Islet precursor cell (in vitro differentiated cells): ENCODE data around the gene HNRNPA1.
"Not testable (repeated sequence)": the region's sequence is repeated elsewhere in the genome, so short reads cannot be mapped to it uniquely, and the experiment has no call there.

Experiments used
- DNase-seq: peaks from one replicate; pipeline ENCODE4 v3.0.0-alpha.2; 2018

The HNRNPA1 gene

DNA sequence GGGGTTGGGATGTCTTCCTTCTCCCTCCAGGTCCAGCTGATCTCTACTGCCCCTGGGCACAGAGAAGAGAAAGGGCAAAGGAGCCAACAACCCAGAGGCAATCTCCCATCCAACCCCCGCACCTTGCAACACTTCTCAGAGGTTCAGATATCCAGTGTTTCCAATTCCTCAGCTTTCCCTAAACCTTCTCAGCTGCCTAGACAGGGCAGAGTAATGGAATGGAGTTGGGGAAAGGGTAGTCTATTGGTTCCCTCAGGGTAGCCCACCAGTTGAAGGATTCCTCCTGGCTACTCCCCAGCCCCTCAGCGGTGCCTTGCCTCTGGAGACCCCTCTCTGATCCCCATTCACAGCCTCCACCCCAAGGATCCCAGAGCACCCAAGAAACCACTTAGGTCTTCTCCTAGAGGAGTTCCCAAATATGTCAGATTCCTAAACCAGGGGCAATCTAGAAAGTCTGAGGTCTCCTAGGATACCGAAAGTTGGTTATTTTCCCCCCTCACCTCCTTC lies 19.8 kb downstream of the HNRNPA1 start:
- DNase-seq: peak; percentile 65

DNA sequence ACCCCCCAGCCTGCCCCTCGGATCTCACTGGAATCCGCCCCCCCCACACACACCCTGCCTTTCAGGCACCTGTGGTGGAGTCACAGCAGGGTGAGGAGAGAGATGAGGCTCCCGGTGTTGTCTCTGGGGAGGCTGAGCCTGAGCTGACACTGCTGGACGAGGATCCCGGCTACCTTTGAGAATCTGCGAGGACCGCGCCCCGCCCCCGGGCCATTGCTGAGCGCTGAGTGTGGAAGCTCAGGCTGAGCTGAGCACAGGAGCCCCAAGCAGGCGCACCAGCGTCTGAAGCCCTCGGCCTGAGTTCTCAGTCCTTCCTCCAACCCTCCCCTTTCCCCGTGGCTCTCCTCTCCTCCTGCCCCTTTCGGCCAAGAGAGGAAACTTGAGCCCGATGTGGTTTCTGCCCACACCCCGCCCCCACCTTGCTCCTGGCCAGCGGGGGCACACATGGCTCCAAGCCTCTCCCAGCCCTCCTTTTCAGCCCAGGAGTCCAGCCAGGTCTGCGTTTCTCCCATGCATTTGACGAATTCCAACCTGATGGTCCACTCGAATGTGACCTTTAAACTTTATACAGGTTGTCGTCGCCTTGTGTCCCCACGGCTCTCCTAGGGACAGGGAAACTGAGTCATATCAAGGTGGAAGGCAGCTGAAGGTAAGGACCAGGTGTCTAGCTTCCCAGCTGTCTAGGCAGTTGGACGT lies 20.4 kb downstream of the HNRNPA1 start, which contains the start of gene NFE2:
Gene NFE2, minus strand, starts transcription at position 284 of the 696 bp plus-strand sequence. CDS start 5,767 bp downstream, outside the sequence.
- peak; percentile 99 for DNase-seq

DNA sequence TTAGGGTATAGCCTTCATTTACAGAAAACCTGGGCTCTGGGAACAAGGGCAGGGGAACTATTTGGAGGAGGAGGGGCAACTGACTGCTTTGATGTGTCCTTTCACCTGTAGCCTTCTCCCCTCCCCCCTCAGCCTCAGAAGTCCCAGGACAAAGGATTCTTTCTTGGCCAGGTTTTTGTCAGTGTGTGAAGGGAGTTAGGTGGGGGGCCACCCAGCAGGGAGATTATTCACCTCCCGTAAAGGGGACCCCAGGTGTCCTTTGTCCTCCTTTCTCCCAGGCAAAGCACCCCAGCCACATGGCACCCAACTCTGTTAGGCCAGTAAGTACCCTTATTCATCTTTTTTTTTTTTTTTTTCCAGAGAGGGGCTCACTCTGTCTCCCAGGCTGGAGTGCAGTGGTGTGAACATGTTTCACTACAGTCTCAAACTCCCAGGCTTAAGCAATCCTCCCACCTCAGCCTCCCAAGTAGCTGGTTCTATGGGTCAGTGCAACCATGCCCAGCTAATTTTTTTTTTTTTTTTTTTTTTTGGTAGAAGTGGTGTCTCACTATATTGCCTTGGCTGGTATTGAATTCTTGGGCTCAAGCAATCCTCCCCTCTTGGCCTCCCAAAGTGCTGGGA lies 21.0 kb downstream of the HNRNPA1 start:
- peak; percentile 84 for DNase-seq

DNA sequence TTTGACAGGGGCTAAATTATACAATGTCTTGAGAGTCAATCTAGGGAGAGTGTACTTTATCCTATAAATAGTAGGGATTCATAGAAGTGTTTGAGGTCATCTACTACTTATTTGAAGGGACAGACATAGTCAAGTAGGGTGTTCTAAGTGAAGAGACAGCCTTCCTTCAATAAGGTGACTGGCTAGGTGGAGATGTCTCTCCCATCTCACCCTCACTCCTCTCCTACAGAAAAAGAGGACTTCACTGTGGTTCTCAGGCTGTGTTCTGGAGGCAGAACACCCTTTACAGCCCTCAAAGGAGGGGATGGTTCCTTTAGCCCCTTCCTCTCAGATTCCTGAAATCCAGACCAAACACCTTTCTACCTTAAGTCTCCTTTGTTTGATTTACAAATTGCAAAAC lies 23.1 kb downstream of the HNRNPA1 start:
- DNase-seq: no peak

DNA sequence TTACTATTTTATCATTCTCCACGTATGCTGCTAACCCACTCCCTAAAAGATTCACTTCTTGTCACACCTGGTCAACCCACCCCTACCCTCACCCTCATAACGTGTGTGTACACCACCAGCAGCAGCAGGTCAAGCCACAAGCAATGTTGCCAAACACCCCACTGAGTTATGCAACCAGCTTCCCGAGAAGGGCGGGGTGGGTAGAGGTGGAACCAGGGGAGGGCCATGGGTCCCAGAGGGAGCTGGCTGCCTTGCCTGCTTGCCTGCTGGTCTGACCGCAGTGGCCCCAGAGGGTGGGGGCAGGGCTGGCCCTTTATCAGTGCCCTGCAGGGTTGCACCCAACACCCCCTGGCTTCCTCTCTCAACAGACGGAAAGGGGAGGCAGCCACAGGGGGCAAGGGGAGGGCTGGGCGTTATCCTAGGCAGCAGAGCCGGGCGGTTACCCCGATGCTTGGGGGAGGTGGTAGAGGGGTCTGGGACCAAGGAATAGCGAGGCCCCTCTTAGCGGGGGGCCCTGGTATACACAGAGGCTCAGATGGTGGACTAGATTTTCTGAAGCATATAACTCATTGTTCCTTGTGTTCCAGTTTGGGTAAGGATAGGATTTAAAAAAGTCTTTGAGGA lies 23.8 kb downstream of the HNRNPA1 start:
- DNase-seq: peak; percentile 88

DNA sequence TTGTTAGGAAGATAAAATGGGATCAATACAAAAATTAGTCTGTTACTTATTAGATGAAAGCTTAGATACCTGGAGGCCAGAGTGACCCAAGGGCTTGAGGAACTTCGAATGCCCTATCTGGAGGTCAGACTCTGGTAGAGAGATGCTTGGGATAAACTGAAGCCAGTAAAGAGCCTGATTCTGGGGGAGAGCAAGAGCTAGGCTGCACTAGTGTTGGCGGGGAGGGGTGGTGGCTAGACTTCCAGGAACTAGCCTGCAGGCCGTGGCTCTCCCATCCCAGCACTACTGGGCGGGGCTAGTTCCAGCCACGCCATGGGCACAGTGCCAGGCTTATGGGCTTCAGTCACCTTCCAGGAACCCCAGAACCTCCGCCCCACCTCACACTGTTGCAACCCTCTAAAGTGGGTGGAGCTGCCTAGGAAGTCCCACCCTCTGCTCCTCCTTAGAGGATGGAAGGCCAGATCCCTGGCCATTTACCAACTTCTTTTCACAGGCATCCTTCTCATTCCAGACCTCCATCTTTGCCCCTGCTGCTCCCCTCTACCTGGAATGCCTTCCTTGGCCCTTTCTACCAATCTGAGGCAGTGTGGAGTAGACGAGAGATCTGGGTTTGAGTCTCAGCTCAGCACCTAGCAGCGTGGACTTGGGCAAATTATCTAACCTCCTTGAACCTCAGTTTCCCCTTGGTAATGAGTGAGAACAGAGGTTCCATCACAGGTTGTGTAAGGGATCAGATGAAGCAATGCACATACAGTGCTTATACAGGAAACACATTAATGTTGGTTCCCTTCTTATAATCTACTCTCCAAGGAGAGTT lies 26.6 kb downstream of the HNRNPA1 start:
- peak; percentile 58 for DNase-seq

DNA sequence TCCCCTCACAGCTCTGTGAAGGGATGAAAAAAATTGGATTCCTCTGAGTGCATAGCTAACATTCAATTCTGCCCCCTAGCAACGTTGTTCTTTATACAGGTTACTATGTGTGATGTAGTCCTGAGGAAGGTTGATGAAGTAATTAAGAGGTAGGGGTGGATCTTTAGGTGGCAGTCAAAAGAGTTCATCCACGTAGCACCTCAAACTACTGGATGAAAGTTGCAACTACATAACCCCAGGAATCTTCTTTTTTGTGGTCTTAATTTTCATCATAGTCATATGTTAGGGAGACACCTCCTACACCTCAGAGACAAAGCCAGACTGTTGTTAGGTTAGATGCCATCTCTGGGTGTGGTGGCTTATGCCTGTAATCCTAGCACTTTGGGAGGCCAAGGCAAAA lies 30.5 kb downstream of the HNRNPA1 start:
- no peak for DNase-seq

DNA sequence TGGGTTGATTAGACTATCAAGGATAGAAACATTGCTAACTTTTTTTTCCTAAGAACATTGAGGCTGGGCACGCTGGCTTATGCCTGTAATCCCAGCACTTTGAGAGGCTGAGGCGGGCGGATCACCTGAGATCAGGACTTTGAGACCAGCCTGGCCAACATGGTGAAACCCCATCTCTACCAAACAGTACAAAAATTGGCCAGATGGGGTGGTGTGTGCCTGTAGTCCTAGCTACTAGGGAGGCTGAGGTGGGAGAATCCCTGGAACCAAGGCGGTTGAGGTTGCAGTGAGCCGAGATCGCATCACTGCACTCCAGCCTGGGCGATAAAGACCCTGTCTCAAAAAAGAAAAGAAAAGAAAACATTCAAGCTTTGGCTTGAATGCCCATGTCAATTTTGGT lies 31.8 kb downstream of the HNRNPA1 start:
- not testable (repeated sequence) for DNase-seq

DNA sequence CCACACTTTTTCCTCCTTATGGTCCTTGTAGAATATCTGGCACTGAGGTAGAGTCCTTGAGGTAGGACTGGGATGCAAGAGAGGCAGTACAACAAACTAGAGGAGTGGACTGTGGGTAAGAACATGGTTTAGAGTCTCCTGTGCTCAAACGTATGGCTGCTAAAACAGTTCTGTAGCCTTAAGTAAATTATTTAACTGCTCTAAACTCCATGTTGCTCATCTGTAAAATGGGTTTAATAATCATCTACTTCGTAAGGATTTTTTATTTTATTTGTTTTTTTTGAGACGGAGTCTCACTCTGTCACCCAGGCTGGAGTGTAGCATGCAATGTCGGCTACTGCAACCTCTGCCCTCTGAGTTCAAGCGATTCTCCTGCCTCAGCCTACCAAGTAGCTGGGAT lies 40.8 kb downstream of the HNRNPA1 start:
- DNase-seq: no peak

DNA sequence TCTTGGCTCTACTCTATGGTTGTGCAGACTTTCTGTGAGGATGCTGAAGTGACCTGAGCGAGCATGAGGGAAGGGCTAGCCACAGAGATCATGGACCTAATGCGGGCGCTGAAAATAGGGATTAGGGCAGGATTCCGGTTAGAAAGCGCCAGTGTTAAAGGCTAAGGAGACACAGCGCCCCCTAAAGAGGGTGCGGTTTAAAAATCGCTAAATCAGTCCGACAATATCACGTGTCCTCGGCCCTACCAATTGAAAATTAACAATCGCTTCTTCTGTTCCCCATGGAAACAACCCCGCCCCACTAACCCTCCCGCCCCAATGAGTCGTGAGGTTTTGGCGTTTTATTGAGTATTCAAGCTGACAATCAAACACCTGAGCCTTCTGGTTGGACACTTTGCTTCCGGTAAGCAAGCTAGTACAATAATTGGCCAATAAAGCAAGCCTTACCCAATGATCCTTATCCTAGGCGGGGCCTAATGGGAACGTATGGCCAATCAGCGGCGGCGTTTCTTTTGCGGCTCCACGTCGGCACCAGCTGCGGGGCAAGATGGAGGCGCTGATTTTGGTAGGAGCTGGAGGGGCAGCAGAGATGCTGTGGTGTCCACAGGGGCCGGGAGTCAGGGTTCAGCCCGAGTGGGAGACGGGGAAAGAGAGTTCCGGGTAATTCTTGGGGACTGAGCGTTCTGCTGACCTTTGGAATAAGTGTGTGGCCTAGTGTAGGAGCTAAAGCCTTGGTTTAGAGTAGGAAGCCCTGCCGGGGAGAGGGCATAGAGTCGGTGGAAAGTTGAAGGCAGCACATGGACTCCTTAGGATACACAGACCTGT lies 44.3 kb downstream of the HNRNPA1 start, which contains the start of gene COPZ1:
Gene COPZ1, plus strand, starts transcription at position 515 of the 825 bp plus-strand sequence. Its CDS starts 33 bp downstream, at position 548.
- DNase-seq: peak; percentile 100

DNA sequence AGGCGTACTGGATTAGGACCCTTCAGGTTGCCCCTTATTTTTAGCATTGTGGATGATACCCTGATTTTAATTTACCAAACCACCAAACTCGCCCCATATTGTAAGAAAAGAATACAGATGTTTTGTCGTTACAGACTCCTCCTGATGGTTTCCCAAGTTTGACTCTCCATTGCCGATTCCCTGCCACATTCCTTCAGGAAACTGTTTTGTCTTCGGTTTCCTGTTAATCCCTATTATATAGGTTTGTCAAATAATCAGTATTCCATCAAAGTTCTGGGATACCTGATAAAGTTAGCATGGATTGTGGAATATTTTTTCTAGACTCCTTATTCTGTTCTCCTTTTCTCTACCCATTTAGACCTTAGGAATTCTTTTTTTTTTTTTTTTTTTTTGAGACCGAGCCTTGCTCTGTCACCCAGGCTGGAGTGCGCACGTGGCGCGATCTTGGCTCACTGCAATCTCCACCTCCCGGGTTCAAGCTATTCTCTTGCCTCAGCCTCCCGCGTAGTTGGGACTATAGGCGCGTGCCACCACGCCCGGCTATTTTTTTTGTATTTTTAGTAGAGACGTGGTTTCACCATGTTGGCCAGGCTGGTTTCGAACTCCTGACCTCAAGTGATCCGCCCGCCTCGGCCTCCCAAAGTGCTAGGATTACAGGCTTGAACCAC lies 45.0 kb downstream of the HNRNPA1 start:
- DNase-seq: not testable (repeated sequence)

DNA sequence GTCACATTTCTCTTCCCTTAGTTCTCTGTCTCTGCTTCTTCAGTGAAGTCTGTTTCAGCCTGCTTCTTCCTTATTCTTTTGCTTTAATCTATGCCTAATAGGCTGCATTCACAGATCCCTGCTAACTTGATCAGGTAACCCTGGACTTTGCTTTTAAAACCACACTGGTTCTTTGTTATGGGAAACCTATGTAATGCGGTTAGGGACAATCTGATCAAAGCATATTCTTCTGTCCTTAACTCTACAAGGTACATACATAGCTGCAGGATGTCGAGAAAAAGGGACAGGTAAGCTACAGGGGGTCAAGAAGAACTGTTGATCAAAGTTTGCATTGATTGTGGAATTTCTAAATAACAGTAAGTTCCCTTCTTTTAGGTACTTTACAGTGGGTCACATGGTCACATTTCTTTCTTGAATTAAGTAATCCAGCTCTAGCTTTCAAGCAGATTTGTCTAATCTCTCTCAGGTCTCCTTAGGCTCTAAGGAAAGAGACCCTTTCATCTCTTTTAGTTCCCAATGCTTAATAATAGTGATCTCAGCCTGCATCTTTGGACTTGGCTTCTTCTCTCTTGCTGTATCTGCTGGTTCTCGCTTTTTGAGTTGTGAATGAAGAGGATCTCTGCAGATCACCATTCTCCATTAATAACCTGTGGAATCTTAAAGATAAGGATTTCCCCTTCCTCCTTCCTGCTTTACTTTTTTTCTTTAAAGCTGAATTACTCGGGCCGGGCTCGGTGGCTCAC lies 48.2 kb downstream of the HNRNPA1 start:
- no peak for DNase-seq

DNA sequence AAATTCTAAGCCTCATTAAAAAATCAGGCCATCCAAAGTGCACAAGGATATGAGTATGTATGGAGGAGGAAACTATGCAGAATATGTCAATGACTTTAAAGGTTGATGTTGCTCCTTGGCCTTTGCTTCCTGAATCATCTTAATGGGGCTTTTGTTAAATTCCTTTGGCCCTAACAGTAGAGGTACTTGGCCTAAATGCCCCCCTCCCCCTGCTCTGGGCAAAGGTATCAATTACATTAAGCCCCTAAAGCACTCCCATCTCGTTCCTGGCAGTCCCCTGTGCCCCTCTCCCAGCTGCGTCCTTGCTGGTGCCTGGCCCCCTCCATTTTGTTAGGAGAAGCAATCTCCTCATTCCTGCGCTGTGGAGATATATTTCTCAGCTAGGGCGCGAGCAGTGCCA lies 49.2 kb downstream of the HNRNPA1 start:
- DNase-seq: peak; percentile 83

DNA sequence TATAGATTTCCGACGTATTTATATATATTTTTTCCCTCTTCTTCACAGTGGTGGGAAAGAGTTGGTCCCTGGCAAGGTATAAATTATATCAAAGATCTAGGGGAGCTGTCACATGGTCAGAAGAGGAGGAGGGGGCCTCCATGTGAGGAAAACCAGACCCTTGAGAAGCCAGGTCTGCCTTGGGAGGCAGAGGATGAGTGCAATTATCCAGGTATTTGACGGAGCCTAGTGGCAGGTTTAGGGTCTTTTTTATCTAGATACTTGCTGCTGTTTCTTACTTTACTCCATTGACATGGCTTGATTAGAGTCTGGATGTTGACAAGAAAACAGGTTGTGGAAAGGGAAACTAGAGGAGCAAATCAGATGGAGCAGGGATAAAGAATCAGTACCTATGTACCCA lies 49.9 kb downstream of the HNRNPA1 start:
- DNase-seq: peak; percentile 74

DNA sequence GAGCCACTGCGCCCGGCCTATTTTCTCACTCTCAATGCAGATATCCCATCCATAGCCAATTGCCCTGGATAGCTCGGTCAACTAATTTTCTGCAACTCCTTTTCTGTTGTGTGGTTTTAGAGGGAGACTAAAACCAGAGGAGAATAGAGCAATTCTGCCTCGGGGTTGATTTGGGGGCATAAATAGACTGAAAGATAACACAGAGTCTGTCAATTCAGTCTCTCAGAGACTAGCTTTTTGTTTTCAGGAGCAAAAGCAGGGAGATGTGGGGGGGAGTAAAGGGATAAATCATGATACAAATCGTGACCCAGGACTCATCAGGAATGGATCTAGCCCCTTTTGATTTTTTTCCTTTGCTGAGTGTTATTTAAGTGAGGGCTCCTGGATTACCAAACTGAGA lies 50.9 kb downstream of the HNRNPA1 start:
- DNase-seq: no peak

DNA sequence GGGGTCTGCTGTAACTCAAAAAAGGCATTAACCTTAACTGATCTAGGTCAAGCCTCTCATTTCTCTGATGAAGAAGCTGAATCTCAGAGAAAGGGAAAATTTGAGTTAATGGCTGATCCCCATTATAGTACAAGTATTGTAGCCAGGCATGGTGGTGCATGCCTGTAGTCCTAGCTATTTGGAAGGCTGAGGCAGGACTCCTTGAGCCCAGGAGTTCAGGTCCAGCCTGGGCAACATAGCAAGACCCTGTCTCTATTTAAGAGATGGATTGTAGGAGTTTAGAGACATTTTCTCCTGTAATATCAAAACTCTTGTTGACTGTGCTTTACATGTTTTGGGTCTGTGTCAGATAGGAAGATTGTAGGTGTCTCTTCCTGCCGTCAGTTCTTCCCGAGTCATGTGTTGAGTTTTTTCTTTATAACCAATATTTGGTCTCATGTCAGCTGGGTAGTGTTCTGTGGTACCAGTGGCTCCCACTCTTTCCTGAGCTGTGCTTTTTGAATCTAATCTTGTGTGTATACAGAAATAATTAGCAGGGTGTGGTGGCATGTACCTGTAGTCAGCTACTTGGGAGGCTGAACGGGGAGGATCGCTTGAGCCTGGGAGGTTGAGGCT lies 53.0 kb downstream of the HNRNPA1 start:
- DNase-seq: no peak
